Caco-2 (cell line): Measurements from ENCODE around the gene PYGL. TPM values are rescaled to one million over a fixed set of nuclear protein-coding genes. Genes with fewer than 3 reads are reported as not detected.

Source experiments
- BruUV-seq: library from RNA; stranded (reverse); fragments of 400-500 nt; replicated peaks from 2 replicates; lab custom pipeline; 2021; lab: Mats Ljungman, UMichigan
- CTCF ChIA-PET: fragments of 300-600 bp; sonication (Branson Sonifier 250); formaldehyde crosslinking; loops from one replicate; lab custom pipeline; 2022; ENCODE audit warnings: antibody characterized with exemption; lab: Charles Lee
- POLR2A ChIA-PET: fragments of 300-600 bp; sonication (Branson Sonifier 250); formaldehyde crosslinking; loops from one replicate; lab custom pipeline; 2022; ENCODE audit warnings: antibody characterized with exemption; lab: Charles Lee
- DNase-seq, 2 experiments: peaks; one replicate each; pipeline versions ENCODE4 v3.0.0 to v3.0.0-alpha.2; 2020 to 2022
- H3K27me3 ChIP-seq: replicated peaks from 2 replicates; pipeline ENCODE4 v1.6.0; 2011; ENCODE audit warnings: low read length; ENCODE audit not compliant: control insufficient read depth, insufficient read depth
- H3K36me3 ChIP-seq: 2 replicates; pipeline ENCODE4 v1.5.1; 2011; ENCODE audit warnings: low read length; ENCODE audit not compliant: control insufficient read depth, insufficient read depth
- H3K4me1 ChIP-seq: fragments of 250-450 bp; sonication (Bioruptor Pico); 2 replicates; pipeline ENCODE4 v1.5.1; 2020; ENCODE audit warnings: mild to moderate bottlenecking
- H3K4me3 ChIP-seq: 2 replicates; pipeline ENCODE4 v1.5.1; 2011; ENCODE audit warnings: low read depth, mild to moderate bottlenecking, control low read depth, low read length
- H3K9me3 ChIP-seq: fragments of 250-450 bp; sonication (Bioruptor Pico); 2 replicates; pipeline ENCODE4 v1.5.1; 2020; ENCODE audit warnings: mild to moderate bottlenecking, moderate library complexity
- H3K27ac Mint-ChIP-seq: one replicate; pipeline ENCODE4 v1.8.0; 2022; ENCODE audit warnings: mixed read lengths; ENCODE audit not compliant: unreplicated experiment
- H3K27me3 Mint-ChIP-seq: one replicate; pipeline ENCODE4 v1.8.0; 2022; ENCODE audit warnings: mixed read lengths; ENCODE audit not compliant: insufficient read depth, unreplicated experiment
- H3K36me3 Mint-ChIP-seq: one replicate; pipeline ENCODE4 v1.8.0; 2022; ENCODE audit warnings: mild to moderate bottlenecking, mixed read lengths; ENCODE audit not compliant: insufficient read depth, unreplicated experiment
- H3K4me1 Mint-ChIP-seq: one replicate; pipeline ENCODE4 v1.8.0; 2022; ENCODE audit warnings: low read depth, mixed read lengths; ENCODE audit not compliant: unreplicated experiment
- H3K4me3 Mint-ChIP-seq: one replicate; pipeline ENCODE4 v1.8.0; 2022; ENCODE audit warnings: mild to moderate bottlenecking, moderate library complexity, mixed read lengths; ENCODE audit not compliant: unreplicated experiment
- H3K9me3 Mint-ChIP-seq: one replicate; pipeline ENCODE4 v1.8.0; 2022; ENCODE audit warnings: mixed read lengths; ENCODE audit not compliant: unreplicated experiment
- intact Hi-C: fragments of 100-400 bp; cut with micrococcal nuclease; formaldehyde crosslinking; loops from one replicate; pipeline ENCODE4 v1.10.0; 2022; ENCODE audit not compliant: unreplicated experiment
- total RNA-seq: library from RNA; stranded (reverse); gene quantifications from 2 replicates; pipeline ENCODE4 v1.2.3, GENCODE V29; 2022
- TF ChIP-seq, protein P1 (sequence below), 2 experiments: fragments of 200-600 bp in 1 of 2; IDR thresholded peaks; 1 replicate in 1 of 2; 2 replicates in 1 of 2; pipeline versions ENCODE4 v1.5.1 to v1.8.0; 2011 to 2022; ENCODE audit warnings: antibody characterized with exemption in 1 of 2, control low read depth in 1 of 2, inconsistent platforms in 1 of 2, low read depth in 1 of 2, low read length in 1 of 2, mild to moderate bottlenecking in 1 of 2, moderate library complexity in 1 of 2; ENCODE audit not compliant: insufficient read depth in 1 of 2, severe bottlenecking in 1 of 2, unreplicated experiment in 1 of 2

PYGL gene
- total RNA-seq, 1 experiment from 2014 or later: 98.1 TPM

DNA sequence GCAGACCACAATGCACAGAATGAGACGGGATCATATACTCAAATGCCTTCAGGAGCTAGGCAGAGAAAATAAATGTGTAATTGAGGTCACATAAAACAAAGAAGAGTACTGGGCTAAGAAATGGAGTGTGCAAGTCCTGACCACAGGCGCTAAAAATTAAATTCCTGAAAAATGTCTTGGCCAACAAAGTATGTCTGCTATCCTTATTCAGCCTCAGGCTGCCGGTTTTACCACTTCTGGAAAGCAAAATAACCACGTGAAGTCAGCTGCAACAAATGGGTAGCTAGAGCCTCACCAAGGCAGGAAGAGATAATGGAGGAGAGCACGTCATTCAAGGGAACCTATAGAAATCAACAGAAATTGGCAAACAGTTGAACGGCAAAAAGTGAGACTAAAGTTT, 3.1 kb downstream of the PYGL start:
- Histone ChIP-seq H3K9me3 (no peaks in the 10 kb centered on the region), H3K27me3 (no peaks in the 10 kb centered on the region), H3K36me3 (no peaks in the 10 kb centered on the region), H3K4me3 (no peak overlapping the region), H3K4me1 (peaks cover 20% of the 10 kb centered on the region)
- H3K27ac Mint-ChIP-seq: no peak overlapping the region
- DNase-seq: no peak
- intact Hi-C loops: no loop called here
- no peak overlapping the region for H3K4me3 Mint-ChIP-seq
- H3K36me3 Mint-ChIP-seq: no peaks in the 10 kb centered on the region
- H3K4me1 Mint-ChIP-seq: peaks cover 18% of the 10 kb centered on the region
- H3K27me3 Mint-ChIP-seq: no peaks in the 10 kb centered on the region
- no peaks in the 10 kb centered on the region for H3K9me3 Mint-ChIP-seq
- TSS peak; percentile 1 for BruUV-seq
- TF ChIP-seq, protein P1, sequence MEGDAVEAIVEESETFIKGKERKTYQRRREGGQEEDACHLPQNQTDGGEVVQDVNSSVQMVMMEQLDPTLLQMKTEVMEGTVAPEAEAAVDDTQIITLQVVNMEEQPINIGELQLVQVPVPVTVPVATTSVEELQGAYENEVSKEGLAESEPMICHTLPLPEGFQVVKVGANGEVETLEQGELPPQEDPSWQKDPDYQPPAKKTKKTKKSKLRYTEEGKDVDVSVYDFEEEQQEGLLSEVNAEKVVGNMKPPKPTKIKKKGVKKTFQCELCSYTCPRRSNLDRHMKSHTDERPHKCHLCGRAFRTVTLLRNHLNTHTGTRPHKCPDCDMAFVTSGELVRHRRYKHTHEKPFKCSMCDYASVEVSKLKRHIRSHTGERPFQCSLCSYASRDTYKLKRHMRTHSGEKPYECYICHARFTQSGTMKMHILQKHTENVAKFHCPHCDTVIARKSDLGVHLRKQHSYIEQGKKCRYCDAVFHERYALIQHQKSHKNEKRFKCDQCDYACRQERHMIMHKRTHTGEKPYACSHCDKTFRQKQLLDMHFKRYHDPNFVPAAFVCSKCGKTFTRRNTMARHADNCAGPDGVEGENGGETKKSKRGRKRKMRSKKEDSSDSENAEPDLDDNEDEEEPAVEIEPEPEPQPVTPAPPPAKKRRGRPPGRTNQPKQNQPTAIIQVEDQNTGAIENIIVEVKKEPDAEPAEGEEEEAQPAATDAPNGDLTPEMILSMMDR (IDR thresholded peaks at IDR 0.05; ENCODE audit: insufficient read depth in 1 of 2, low read depth in 1 of 2, low read length in 1 of 2, severe bottlenecking in 1 of 2, unreplicated experiment in 1 of 2): no peak
- POLR2A ChIA-PET: no interaction called here
- CTCF ChIA-PET: no interaction called here

DNA sequence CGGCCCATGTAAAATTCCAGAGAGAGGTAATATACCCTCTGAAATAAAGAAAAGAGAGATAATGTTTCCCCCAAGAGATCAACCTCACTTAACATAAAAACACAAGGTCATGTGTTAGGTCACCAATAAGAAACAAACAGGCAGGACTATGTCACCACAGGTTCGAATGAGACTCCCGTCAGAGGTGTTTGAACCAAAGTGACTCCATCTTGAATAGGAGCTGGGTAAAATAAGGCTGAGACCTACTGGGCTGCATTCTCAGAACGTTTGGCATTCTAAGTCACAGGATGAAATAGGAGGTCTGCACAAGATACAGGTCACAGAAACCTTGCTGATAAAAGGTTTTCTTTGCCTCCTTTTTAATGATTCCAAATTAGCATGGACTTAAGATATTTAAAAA, 6.5 kb downstream of the PYGL start:
- Mint-ChIP-seq H3K4me1 (peaks cover 11% of the 10 kb centered on the region), H3K9me3 (no peaks in the 10 kb centered on the region), H3K4me3 (no peak overlapping the region), H3K27me3 (no peaks in the 10 kb centered on the region), H3K27ac (no peak overlapping the region), H3K36me3 (peaks cover 6% of the 10 kb centered on the region)
- H3K27me3 ChIP-seq: no peaks in the 10 kb centered on the region
- H3K36me3 ChIP-seq: no peaks in the 10 kb centered on the region
- POLR2A ChIA-PET: no interaction called here
- H3K4me3 ChIP-seq: no peak overlapping the region
- BruUV-seq: no TSS peak
- H3K4me1 ChIP-seq: peaks cover 29% of the 10 kb centered on the region
- no peak for DNase-seq
- TF ChIP-seq, protein P1 (IDR thresholded peaks at IDR 0.05; ENCODE audit: insufficient read depth in 1 of 2, low read depth in 1 of 2, low read length in 1 of 2, severe bottlenecking in 1 of 2, unreplicated experiment in 1 of 2): no peak
- CTCF ChIA-PET: no interaction called here
- no peaks in the 10 kb centered on the region for H3K9me3 ChIP-seq
- intact Hi-C loops: no loop called here

DNA sequence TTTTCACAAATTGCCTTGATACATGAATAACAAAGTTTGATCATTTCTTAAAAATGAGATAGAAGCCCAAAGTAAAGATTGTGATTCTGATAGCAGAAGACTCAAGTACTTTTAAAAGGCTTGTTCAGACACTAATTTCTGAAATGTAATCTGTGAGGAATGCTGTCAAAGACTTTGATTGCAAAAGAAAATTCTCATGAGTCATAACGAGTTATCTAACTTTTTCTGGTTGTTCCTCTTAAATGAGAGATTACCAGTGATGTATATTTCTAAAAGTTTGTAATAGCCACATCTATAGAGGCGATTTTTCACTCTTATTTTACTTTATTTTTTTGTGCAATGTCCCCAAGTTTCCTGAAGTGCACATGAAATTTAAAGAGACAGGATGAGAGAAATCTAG, 7.0 kb downstream of the PYGL start:
- POLR2A ChIA-PET: no interaction called here

More for the DNA sequence above, 7.0 kb downstream of the PYGL start:
- Histone ChIP-seq H3K4me3 (no peak overlapping the region), H3K36me3 (no peaks in the 10 kb centered on the region), H3K27me3 (no peaks in the 10 kb centered on the region), H3K4me1 (peaks cover 29% of the 10 kb centered on the region), H3K9me3 (no peaks in the 10 kb centered on the region)
- no peaks in the 10 kb centered on the region for H3K27me3 Mint-ChIP-seq
- CTCF ChIA-PET: no interaction called here
- no peaks in the 10 kb centered on the region for H3K9me3 Mint-ChIP-seq
- no peak for DNase-seq
- H3K27ac Mint-ChIP-seq: no peak overlapping the region
- TF ChIP-seq, protein P1 (IDR thresholded peaks at IDR 0.05; ENCODE audit: insufficient read depth in 1 of 2, low read depth in 1 of 2, low read length in 1 of 2, severe bottlenecking in 1 of 2, unreplicated experiment in 1 of 2): no peak
- intact Hi-C loops: no loop called here
- peaks cover 6% of the 10 kb centered on the region for H3K36me3 Mint-ChIP-seq
- H3K4me3 Mint-ChIP-seq: no peak overlapping the region
- no TSS peak for BruUV-seq
- peaks cover 11% of the 10 kb centered on the region for H3K4me1 Mint-ChIP-seq
